TTC549 (cell line): ENCODE results near the gene ZMIZ1.

Experiments
- FAIRE-seq: peaks from 2 replicates; lab custom pipeline; 2012; peaks lifted over from hg19 to GRCh38; lab: Jason Lieb, UNC

The ZMIZ1 gene

GRCh38 chr10:79249186-79250121 lies 180.7 kb downstream of the ZMIZ1 start:
- FAIRE-seq, result no peak

GRCh38 chr10:79250259-79250658 lies 181.5 kb downstream of the ZMIZ1 start:
- FAIRE-seq, result no peak

GRCh38 chr10:79252450-79252849 lies 183.7 kb downstream of the ZMIZ1 start:
- no peak for FAIRE-seq

GRCh38 chr10:79252971-79253370 lies 184.2 kb downstream of the ZMIZ1 start:
- no peak for FAIRE-seq

- no peak for FAIRE-seq
Observed at GRCh38 chr10:79253704-79254103, 184.9 kb downstream of the ZMIZ1 start.

- FAIRE-seq, result no peak
Observed at GRCh38 chr10:79254333-79255006, 185.7 kb downstream of the ZMIZ1 start.

GRCh38 chr10:79255007-79255507 lies 186.3 kb downstream of the ZMIZ1 start:
- FAIRE-seq, result no peak

- FAIRE-seq, result no peak
Observed at GRCh38 chr10:79256264-79256806, 187.6 kb downstream of the ZMIZ1 start.

- no peak for FAIRE-seq
Observed at GRCh38 chr10:79258894-79259293, 190.1 kb downstream of the ZMIZ1 start.

- FAIRE-seq, result no peak
Observed at GRCh38 chr10:79259834-79260233, 191.1 kb downstream of the ZMIZ1 start.

GRCh38 chr10:79260811-79261740 lies 192.3 kb downstream of the ZMIZ1 start:
- no peak for FAIRE-seq

GRCh38 chr10:79262131-79262530 lies 193.4 kb downstream of the ZMIZ1 start:
- no peak for FAIRE-seq

- FAIRE-seq, result no peak
Observed at GRCh38 chr10:79262959-79263746, 194.4 kb downstream of the ZMIZ1 start.

- FAIRE-seq, result no peak
Observed at GRCh38 chr10:79263939-79264338, 195.2 kb downstream of the ZMIZ1 start.

GRCh38 chr10:79264942-79265341 lies 196.2 kb downstream of the ZMIZ1 start:
- no peak for FAIRE-seq

GRCh38 chr10:79266084-79266483 lies 197.3 kb downstream of the ZMIZ1 start:
- no peak for FAIRE-seq

GRCh38 chr10:79266543-79267312 lies 198.0 kb downstream of the ZMIZ1 start:
- FAIRE-seq, result no peak

- FAIRE-seq, result no peak
Observed at GRCh38 chr10:79267499-79267898, 198.7 kb downstream of the ZMIZ1 start.

- no peak for FAIRE-seq
Observed at GRCh38 chr10:79268161-79268601, 199.4 kb downstream of the ZMIZ1 start.

GRCh38 chr10:79268742-79269141 lies 200.0 kb downstream of the ZMIZ1 start:
- FAIRE-seq, result no peak
